Thyroid gland (tissue), 4 donors: Measurements from ENCODE around the gene MEX3B. TPM values are rescaled to one million over a fixed set of nuclear protein-coding genes. Genes with fewer than 3 reads are reported as not detected.

ENCODE experiments used
- DNase-seq, 2 donors: peaks; one replicate each; pipeline ENCODE4 v3.0.0-alpha.2; 2019
- H3K27ac ChIP-seq, 3 donors: fragments of 200-600 bp; sonication (generic); 1 replicate in 2 of 3; 2 replicates in 1 of 3; pipeline ENCODE4 v1.5.1; 2016 to 2019; ENCODE audit warnings: mild to moderate bottlenecking in 1 of 3, moderate library complexity in 1 of 3
- H3K27me3 ChIP-seq: fragments of 200-600 bp; sonication (generic); one replicate; pipeline ENCODE4 v1.5.1; 2019
- H3K36me3 ChIP-seq, 2 donors: fragments of 200-600 bp; sonication (generic); one replicate each; pipeline ENCODE4 v1.5.1; 2016 to 2019
- H3K4me1 ChIP-seq, 2 donors: fragments of 200-600 bp; sonication (generic); one replicate each; pipeline ENCODE4 v1.5.1; 2017 to 2019
- H3K4me3 ChIP-seq, 3 donors: fragments of 200-600 bp; sonication (generic); replicated peaks in 1 of 3; 1 replicate in 2 of 3; 2 replicates in 1 of 3; pipeline ENCODE4 v1.5.1; 2016; ENCODE audit warnings: mild to moderate bottlenecking in 1 of 3
- H3K9me3 ChIP-seq: fragments of 200-600 bp; sonication (generic); one replicate; pipeline ENCODE4 v1.5.1; 2017
- POLR2A ChIP-seq, 2 donors: fragments of 450-650 bp; IDR thresholded peaks; one replicate each; pipeline ENCODE4 v1.6.1; 2017; ENCODE audit warnings: antibody characterized with exemption in 2 of 2, mild to moderate bottlenecking in 2 of 2, moderate library complexity in 1 of 2
- WGBS, 2 donors: methylation state at CpG; one replicate each; pipeline ENCODE4 v1.1.5; 2017; 5-methylcytosine and 5-hydroxymethylcytosine counted together
- intact Hi-C: fragments of 100-400 bp; cut with DNase I; formaldehyde crosslinking; loops from one replicate; pipeline ENCODE4 v1.15.1; 2023
- total RNA-seq, 4 donors: library from RNA; depleted of rRNA; stranded (reverse); fragments of >200 nt; gene quantifications; one replicate each; pipeline ENCODE4 v1.2.3, GENCODE V29; 2016
- TF ChIP-seq, protein P1 (sequence below), 6 experiments: fragments of 200-600 bp in 3 of 6; fragments of 450-650 bp in 3 of 6; sonication (generic) in 3 of 6; IDR thresholded peaks; one replicate each; pipeline ENCODE4 v1.5.1; 2016 to 2019; ENCODE audit warnings: antibody characterized with exemption in 6 of 6, mild to moderate bottlenecking in 2 of 6, inconsistent platforms in 1 of 6, moderate library complexity in 1 of 6

MEX3B gene
- total RNA-seq, 4 donors from 2014 or later, result 0.73 to 1.8 (median 1.1) TPM

DNA sequence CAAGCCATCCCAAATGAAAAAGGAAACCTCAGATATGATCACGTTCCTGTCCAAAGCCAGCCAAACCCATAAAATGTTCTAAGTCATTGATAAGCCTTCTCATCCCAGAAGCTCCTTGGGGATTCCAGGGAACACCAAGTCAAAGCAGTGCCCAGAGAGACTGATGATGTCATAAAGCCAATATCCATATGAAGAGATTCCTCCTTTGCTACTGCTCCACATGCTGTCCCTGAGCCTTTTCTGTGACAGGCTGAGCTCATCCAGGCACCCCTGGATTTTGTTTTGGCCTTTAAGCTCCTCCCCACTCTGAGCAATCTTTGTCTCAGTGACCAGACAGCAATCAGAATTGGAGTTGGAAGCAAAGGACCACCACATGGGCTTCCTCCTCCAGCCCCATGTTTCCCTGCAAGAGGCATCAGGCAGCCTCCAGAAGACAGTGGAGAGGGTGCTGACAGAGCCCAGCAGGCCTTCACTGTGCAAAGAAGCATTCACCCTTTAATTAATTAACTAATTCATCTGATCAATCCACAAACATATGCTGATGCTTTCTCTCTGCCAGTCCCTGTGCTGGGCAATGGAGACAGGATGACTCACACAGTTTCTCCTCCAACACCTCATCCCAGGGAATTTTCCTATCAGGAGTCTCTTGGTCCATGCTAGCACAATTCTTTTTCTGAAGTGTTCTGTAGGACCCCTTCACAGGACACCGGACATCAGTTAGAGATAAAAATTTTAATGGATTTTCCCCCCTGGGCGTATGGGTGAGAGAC, 25.0 kb downstream of the MEX3B start:
- no peak for DNase-seq
- intact Hi-C loops, result no loop called here
- Histone ChIP-seq H3K27ac (no peak overlapping the region), H3K4me1 (no peaks in the 10 kb centered on the region), H3K36me3 (no peaks in the 10 kb centered on the region), H3K4me3 (no peak overlapping the region), H3K27me3 (no peaks in the 10 kb centered on the region), H3K9me3 (no peaks in the 10 kb centered on the region)
- TF ChIP-seq, protein P1, sequence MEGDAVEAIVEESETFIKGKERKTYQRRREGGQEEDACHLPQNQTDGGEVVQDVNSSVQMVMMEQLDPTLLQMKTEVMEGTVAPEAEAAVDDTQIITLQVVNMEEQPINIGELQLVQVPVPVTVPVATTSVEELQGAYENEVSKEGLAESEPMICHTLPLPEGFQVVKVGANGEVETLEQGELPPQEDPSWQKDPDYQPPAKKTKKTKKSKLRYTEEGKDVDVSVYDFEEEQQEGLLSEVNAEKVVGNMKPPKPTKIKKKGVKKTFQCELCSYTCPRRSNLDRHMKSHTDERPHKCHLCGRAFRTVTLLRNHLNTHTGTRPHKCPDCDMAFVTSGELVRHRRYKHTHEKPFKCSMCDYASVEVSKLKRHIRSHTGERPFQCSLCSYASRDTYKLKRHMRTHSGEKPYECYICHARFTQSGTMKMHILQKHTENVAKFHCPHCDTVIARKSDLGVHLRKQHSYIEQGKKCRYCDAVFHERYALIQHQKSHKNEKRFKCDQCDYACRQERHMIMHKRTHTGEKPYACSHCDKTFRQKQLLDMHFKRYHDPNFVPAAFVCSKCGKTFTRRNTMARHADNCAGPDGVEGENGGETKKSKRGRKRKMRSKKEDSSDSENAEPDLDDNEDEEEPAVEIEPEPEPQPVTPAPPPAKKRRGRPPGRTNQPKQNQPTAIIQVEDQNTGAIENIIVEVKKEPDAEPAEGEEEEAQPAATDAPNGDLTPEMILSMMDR (IDR thresholded peaks at IDR 0.05), result no peak
- TF ChIP-seq POLR2A (IDR thresholded peaks at IDR 0.05), result no peak
- WGBS, 2 donors, result 89 to 93% methylated on average over 3 of the region's 3 CpGs

- no peaks in the 10 kb centered on the region for H3K27me3 ChIP-seq
- TF ChIP-seq, protein P1 (IDR thresholded peaks at IDR 0.05), result no peak
- no peak for TF ChIP-seq POLR2A (IDR thresholded peaks at IDR 0.05)
Measured at GRCh38 chr15:82018201-82018600, 27.6 kb downstream of the MEX3B start.

DNA sequence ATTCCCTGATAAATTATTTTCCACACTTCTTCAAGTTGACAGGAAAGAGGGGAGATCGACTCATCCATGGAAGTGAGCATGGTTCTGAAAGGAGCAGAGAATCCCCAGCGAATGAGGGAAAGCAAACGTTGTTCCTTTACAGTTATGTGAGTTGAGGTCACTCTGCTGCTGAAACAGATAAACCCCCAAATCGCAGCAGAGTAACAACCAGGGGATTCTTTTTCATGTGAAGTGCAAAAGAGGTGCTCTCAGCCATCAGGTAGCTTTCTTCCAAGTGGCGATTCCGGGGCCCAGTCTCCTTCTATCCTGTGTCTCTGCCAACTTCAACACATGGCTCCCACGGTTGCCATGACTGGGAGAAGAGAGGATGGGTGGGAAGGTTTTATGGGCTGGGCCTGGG, 28.2 kb downstream of the MEX3B start:
- Histone ChIP-seq H3K4me3 (no peak overlapping the region), H3K36me3 (no peaks in the 10 kb centered on the region), H3K27me3 (no peaks in the 10 kb centered on the region), H3K27ac (no peak overlapping the region), H3K4me1 (no peaks in the 10 kb centered on the region), H3K9me3 (no peaks in the 10 kb centered on the region)
- 80 to 84% methylated on average over 7 of the region's 7 CpGs for WGBS, 2 donors
- intact Hi-C loops, result no loop called here
- TF ChIP-seq, protein P1 (IDR thresholded peaks at IDR 0.05), result no peak
- TF ChIP-seq POLR2A (IDR thresholded peaks at IDR 0.05), result no peak
- DNase-seq, result no peak

More at GRCh38 chr15:82018201-82018600, 27.6 kb downstream of the MEX3B start:
- intact Hi-C loops, result no loop called here
- Histone ChIP-seq H3K36me3 (no peaks in the 10 kb centered on the region), H3K4me3 (no peak overlapping the region), H3K9me3 (no peaks in the 10 kb centered on the region), H3K4me1 (no peaks in the 10 kb centered on the region), H3K27ac (no peak overlapping the region)
- WGBS, 2 donors, result 83 to 85% methylated on average over 4 of the region's 4 CpGs
- no peak for DNase-seq

GRCh38 chr15:82014989-82015388, 30.8 kb downstream of the MEX3B start:
- intact Hi-C loops, result no loop called here
- WGBS, 2 donors, result 88 to 97% methylated on average over 3 of the region's 3 CpGs

GRCh38 chr15:82012908-82013307, 32.9 kb downstream of the MEX3B start:
- WGBS, 2 donors, result 89 to 90% methylated on average over 7 of the region's 7 CpGs
- Histone ChIP-seq H3K4me3 (no peak overlapping the region), H3K36me3 (no peaks in the 10 kb centered on the region), H3K27ac (no peak overlapping the region), H3K4me1 (no peaks in the 10 kb centered on the region), H3K9me3 (no peaks in the 10 kb centered on the region), H3K27me3 (no peaks in the 10 kb centered on the region)
- DNase-seq, result no peak
- intact Hi-C loops, result no loop called here
- no peak for TF ChIP-seq POLR2A (IDR thresholded peaks at IDR 0.05)
- TF ChIP-seq, protein P1 (IDR thresholded peaks at IDR 0.05), result no peak

More at GRCh38 chr15:82014989-82015388, 30.8 kb downstream of the MEX3B start:
- Histone ChIP-seq H3K27me3 (no peaks in the 10 kb centered on the region), H3K9me3 (no peaks in the 10 kb centered on the region), H3K36me3 (no peaks in the 10 kb centered on the region), H3K27ac (no peak overlapping the region), H3K4me3 (no peak overlapping the region), H3K4me1 (no peaks in the 10 kb centered on the region)
- TF ChIP-seq, protein P1 (IDR thresholded peaks at IDR 0.05), result no peak
- no peak for TF ChIP-seq POLR2A (IDR thresholded peaks at IDR 0.05)
- DNase-seq, result no peak
